Activated T-helper 2 cell treated with anti-CD3 and anti-CD28 coated beads, Interferon-gamma antibody, Interleukin-2, Interleukin-4, amounts not matched to agents 10 μg/mL and 5 μg/mL and 100 μg/mL, durations not matched to agents 14 hours and 24 hours and 36 hours (primary cell): Measurements from ENCODE around the gene PHF10. TPM values are rescaled to one million over a fixed set of nuclear protein-coding genes. Genes with fewer than 3 reads are reported as not detected.

Experiments used
- DNase-seq: peaks from one replicate; pipeline ENCODE4 v3.0.0; 2021; ENCODE audit warnings: low spot score
- H3K27ac Mint-ChIP-seq: one replicate; pipeline ENCODE4 v1.8.0; 2021; ENCODE audit warnings: mixed read lengths
- H3K27me3 Mint-ChIP-seq: one replicate; pipeline ENCODE4 v1.8.0; 2021; ENCODE audit warnings: low read depth, mixed read lengths
- H3K36me3 Mint-ChIP-seq: one replicate; pipeline ENCODE4 v1.8.0; 2021; ENCODE audit warnings: low read depth, mixed read lengths
- H3K4me1 Mint-ChIP-seq: one replicate; pipeline ENCODE4 v1.8.0; 2021; ENCODE audit warnings: low read depth, mixed read lengths
- H3K4me3 Mint-ChIP-seq: one replicate; pipeline ENCODE4 v1.8.0; 2021; ENCODE audit warnings: low read depth, mild to moderate bottlenecking, moderate library complexity, mixed read lengths
- H3K9me3 Mint-ChIP-seq: one replicate; pipeline ENCODE4 v1.8.0; 2021; ENCODE audit warnings: mixed read lengths
- intact Hi-C: fragments of 100-400 bp; cut with micrococcal nuclease; formaldehyde crosslinking; loops from one replicate; pipeline ENCODE4 v1.15.1; 2023
- total RNA-seq: library from RNA; stranded (reverse); gene quantifications from 2 replicates; pipeline ENCODE4 v1.2.3, GENCODE V29; 2022

PHF10 gene
- total RNA-seq, 1 donor from 2014 or later = 94.5 TPM

- no peak for DNase-seq
- Mint-ChIP-seq H3K4me3 (no peak overlapping the region), H3K36me3 (peaks cover 47% of the 10 kb centered on the region), H3K27ac (no peak overlapping the region), H3K27me3 (no peaks in the 10 kb centered on the region), H3K9me3 (peaks cover 11% of the 10 kb centered on the region), H3K4me1 (peaks cover 2% of the 10 kb centered on the region)
- intact Hi-C loops = no loop called here
These were observed 33.0 kb downstream of the PHF10 start for GRCh38 chr6:169691260-169691659.

- Mint-ChIP-seq H3K36me3 (peaks cover 59% of the 10 kb centered on the region), H3K4me1 (peaks cover 2% of the 10 kb centered on the region), H3K9me3 (peaks cover 25% of the 10 kb centered on the region), H3K4me3 (no peak overlapping the region), H3K27ac (no peak overlapping the region), H3K27me3 (no peaks in the 10 kb centered on the region)
- intact Hi-C loops = no loop called here
- no peak for DNase-seq
These were observed 35.0 kb downstream of the PHF10 start for GRCh38 chr6:169689287-169689686.

- peaks cover 34% of the 10 kb centered on the region for H3K9me3 Mint-ChIP-seq
- DNase-seq = no peak
- H3K4me3 Mint-ChIP-seq = no peak overlapping the region
- H3K36me3 Mint-ChIP-seq = peaks cover 68% of the 10 kb centered on the region
- H3K4me1 Mint-ChIP-seq = peaks cover 2% of the 10 kb centered on the region
- H3K27me3 Mint-ChIP-seq = no peaks in the 10 kb centered on the region
- no peak overlapping the region for H3K27ac Mint-ChIP-seq
- intact Hi-C loops = no loop called here
These were observed 38.4 kb downstream of the PHF10 start for GRCh38 chr6:169685860-169686259.

- no peaks in the 10 kb centered on the region for H3K4me1 Mint-ChIP-seq
- no peak overlapping the region for H3K27ac Mint-ChIP-seq
- H3K27me3 Mint-ChIP-seq = no peaks in the 10 kb centered on the region
- H3K4me3 Mint-ChIP-seq = no peak overlapping the region
- intact Hi-C loops = no loop called here
- DNase-seq = no peak
- H3K36me3 Mint-ChIP-seq = peaks cover 69% of the 10 kb centered on the region
- peaks cover 39% of the 10 kb centered on the region for H3K9me3 Mint-ChIP-seq
These were observed 40.2 kb downstream of the PHF10 start for GRCh38 chr6:169684056-169684455.

GRCh38 chr6:169678342-169678741 lies 46.0 kb downstream of the PHF10 start:
- Mint-ChIP-seq H3K27ac (no peak overlapping the region), H3K27me3 (no peaks in the 10 kb centered on the region), H3K4me3 (no peak overlapping the region), H3K9me3 (peaks cover 14% of the 10 kb centered on the region), H3K36me3 (peaks cover 30% of the 10 kb centered on the region), H3K4me1 (no peaks in the 10 kb centered on the region)
- DNase-seq = no peak
- intact Hi-C loops = no loop called here

- no peak overlapping the region for H3K4me3 Mint-ChIP-seq
- H3K9me3 Mint-ChIP-seq = peaks cover 12% of the 10 kb centered on the region
- intact Hi-C loops = no loop called here
- no peaks in the 10 kb centered on the region for H3K27me3 Mint-ChIP-seq
- no peaks in the 10 kb centered on the region for H3K4me1 Mint-ChIP-seq
- H3K27ac Mint-ChIP-seq = no peak overlapping the region
- no peak for DNase-seq
- H3K36me3 Mint-ChIP-seq = peaks cover 22% of the 10 kb centered on the region
These were observed 47.2 kb downstream of the PHF10 start for GRCh38 chr6:169677096-169677495.

- no peaks in the 10 kb centered on the region for H3K27me3 Mint-ChIP-seq
- no peak for DNase-seq
- peaks cover under 1% of the 10 kb centered on the region for H3K4me1 Mint-ChIP-seq
- H3K27ac Mint-ChIP-seq = no peak overlapping the region
- H3K9me3 Mint-ChIP-seq = no peaks in the 10 kb centered on the region
- no peak overlapping the region for H3K4me3 Mint-ChIP-seq
- H3K36me3 Mint-ChIP-seq = peaks cover 5% of the 10 kb centered on the region
- intact Hi-C loops = no loop called here
These were observed 49.3 kb downstream of the PHF10 start for GRCh38 chr6:169675011-169675410.

- no peak for DNase-seq
- Mint-ChIP-seq H3K27ac (no peak overlapping the region), H3K4me1 (peaks cover 7% of the 10 kb centered on the region), H3K9me3 (no peaks in the 10 kb centered on the region), H3K4me3 (no peak overlapping the region), H3K27me3 (no peaks in the 10 kb centered on the region), H3K36me3 (no peaks in the 10 kb centered on the region)
- intact Hi-C loops = no loop called here
These were observed 52.7 kb downstream of the PHF10 start for GRCh38 chr6:169671563-169671962.

- intact Hi-C loops = no loop called here
- peaks cover 7% of the 10 kb centered on the region for H3K4me1 Mint-ChIP-seq
- H3K9me3 Mint-ChIP-seq = no peaks in the 10 kb centered on the region
- no peak for DNase-seq
- no peaks in the 10 kb centered on the region for H3K36me3 Mint-ChIP-seq
- H3K27ac Mint-ChIP-seq = no peak overlapping the region
- no peaks in the 10 kb centered on the region for H3K27me3 Mint-ChIP-seq
- H3K4me3 Mint-ChIP-seq = no peak overlapping the region
These were observed 54.4 kb downstream of the PHF10 start for GRCh38 chr6:169669889-169670288.

- no peak overlapping the region for H3K4me3 Mint-ChIP-seq
- peaks cover 7% of the 10 kb centered on the region for H3K4me1 Mint-ChIP-seq
- no peak for DNase-seq
- no peaks in the 10 kb centered on the region for H3K27me3 Mint-ChIP-seq
- no peak overlapping the region for H3K27ac Mint-ChIP-seq
- peaks cover 2% of the 10 kb centered on the region for H3K36me3 Mint-ChIP-seq
- intact Hi-C loops = no loop called here
- no peaks in the 10 kb centered on the region for H3K9me3 Mint-ChIP-seq
These were observed 55.2 kb downstream of the PHF10 start for GRCh38 chr6:169669147-169669546.

GRCh38 chr6:169668203-169668847 lies 56.0 kb downstream of the PHF10 start:
- Mint-ChIP-seq H3K4me1 (peaks cover 7% of the 10 kb centered on the region), H3K36me3 (peaks cover 7% of the 10 kb centered on the region), H3K27me3 (no peaks in the 10 kb centered on the region), H3K27ac (no peak overlapping the region), H3K4me3 (no peak overlapping the region), H3K9me3 (no peaks in the 10 kb centered on the region)
- DNase-seq = no peak
- intact Hi-C loops = no loop called here

GRCh38 chr6:169667716-169668115 lies 56.6 kb downstream of the PHF10 start:
- Mint-ChIP-seq H3K9me3 (no peaks in the 10 kb centered on the region), H3K27ac (no peak overlapping the region), H3K27me3 (no peaks in the 10 kb centered on the region), H3K36me3 (peaks cover 12% of the 10 kb centered on the region), H3K4me3 (no peak overlapping the region), H3K4me1 (peaks cover 7% of the 10 kb centered on the region)
- DNase-seq = no peak
- intact Hi-C loops = no loop called here

GRCh38 chr6:169666441-169666840 lies 57.9 kb downstream of the PHF10 start:
- Mint-ChIP-seq H3K36me3 (peaks cover 12% of the 10 kb centered on the region), H3K4me3 (no peak overlapping the region), H3K27me3 (no peaks in the 10 kb centered on the region), H3K9me3 (no peaks in the 10 kb centered on the region), H3K4me1 (peaks cover 7% of the 10 kb centered on the region), H3K27ac (no peak overlapping the region)
- no peak for DNase-seq
- intact Hi-C loops = no loop called here

- intact Hi-C loops = no loop called here
- Mint-ChIP-seq H3K27me3 (no peaks in the 10 kb centered on the region), H3K27ac (no peak overlapping the region), H3K9me3 (no peaks in the 10 kb centered on the region), H3K36me3 (peaks cover 12% of the 10 kb centered on the region), H3K4me1 (peaks cover 7% of the 10 kb centered on the region), H3K4me3 (no peak overlapping the region)
- no peak for DNase-seq
These were observed 59.0 kb downstream of the PHF10 start for GRCh38 chr6:169665289-169665688.
